OCI-LY1 (cell line): ENCODE results near the gene C11orf24.

Experiments used
- EZH2 ChIP-seq: fragments of 200-600 bp; sonication (generic), shearing (Covaris generic); IDR thresholded peaks from 2 replicates; pipeline ENCODE4 v1.8.0; 2017; ENCODE audit warnings: borderline replicate concordance, mixed run types, mild to moderate bottlenecking, antibody characterized with exemption, low read length, moderate library complexity, mixed read lengths
- TF ChIP-seq, protein P1 (sequence below): fragments of 200-600 bp; sonication (generic), shearing (Covaris generic); IDR thresholded peaks from 2 replicates; pipeline ENCODE4 v1.5.1; 2017; ENCODE audit warnings: mild to moderate bottlenecking, antibody characterized with exemption, low read length, moderate library complexity, mixed read lengths

GRCh38 chr11:68231621-68232020 lies 40.2 kb downstream of the C11orf24 start:
- TF ChIP-seq, protein P1, sequence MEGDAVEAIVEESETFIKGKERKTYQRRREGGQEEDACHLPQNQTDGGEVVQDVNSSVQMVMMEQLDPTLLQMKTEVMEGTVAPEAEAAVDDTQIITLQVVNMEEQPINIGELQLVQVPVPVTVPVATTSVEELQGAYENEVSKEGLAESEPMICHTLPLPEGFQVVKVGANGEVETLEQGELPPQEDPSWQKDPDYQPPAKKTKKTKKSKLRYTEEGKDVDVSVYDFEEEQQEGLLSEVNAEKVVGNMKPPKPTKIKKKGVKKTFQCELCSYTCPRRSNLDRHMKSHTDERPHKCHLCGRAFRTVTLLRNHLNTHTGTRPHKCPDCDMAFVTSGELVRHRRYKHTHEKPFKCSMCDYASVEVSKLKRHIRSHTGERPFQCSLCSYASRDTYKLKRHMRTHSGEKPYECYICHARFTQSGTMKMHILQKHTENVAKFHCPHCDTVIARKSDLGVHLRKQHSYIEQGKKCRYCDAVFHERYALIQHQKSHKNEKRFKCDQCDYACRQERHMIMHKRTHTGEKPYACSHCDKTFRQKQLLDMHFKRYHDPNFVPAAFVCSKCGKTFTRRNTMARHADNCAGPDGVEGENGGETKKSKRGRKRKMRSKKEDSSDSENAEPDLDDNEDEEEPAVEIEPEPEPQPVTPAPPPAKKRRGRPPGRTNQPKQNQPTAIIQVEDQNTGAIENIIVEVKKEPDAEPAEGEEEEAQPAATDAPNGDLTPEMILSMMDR = no peak
- TF ChIP-seq EZH2 = no peak
